Stomach smooth muscle (tissue), 2 donors: ENCODE measurements around the gene ANKRD24.

Experiments
- H3K27ac ChIP-seq: one replicate; pipeline ENCODE4 v1.7.0; 2013; ENCODE audit warnings: mild to moderate bottlenecking, low read length, inconsistent platforms
- H3K27me3 ChIP-seq, 2 donors: one replicate each; pipeline ENCODE4 v1.7.0; 2013; ENCODE audit warnings: low read length in 2 of 2; ENCODE audit not compliant: insufficient read depth in 2 of 2, control insufficient read depth in 1 of 2
- H3K36me3 ChIP-seq, 2 donors: one replicate each; pipeline ENCODE4 v1.7.0; 2013; ENCODE audit warnings: low read length in 2 of 2; ENCODE audit not compliant: control insufficient read depth in 2 of 2, insufficient read depth in 2 of 2
- H3K4me1 ChIP-seq: one replicate; pipeline ENCODE4 v1.7.0; 2013; ENCODE audit warnings: low read length; ENCODE audit not compliant: control insufficient read depth, insufficient read depth
- H3K4me3 ChIP-seq, 2 donors: one replicate each; pipeline ENCODE4 v1.7.0; 2013; ENCODE audit warnings: low read length in 2 of 2
- H3K9ac ChIP-seq, 2 donors: one replicate each; pipeline ENCODE4 v1.7.0; 2013; ENCODE audit warnings: low read length in 2 of 2, mild to moderate bottlenecking in 1 of 2
- H3K9me3 ChIP-seq, 2 donors: one replicate each; pipeline ENCODE4 v1.7.0; 2013; ENCODE audit warnings: low read length in 2 of 2; ENCODE audit not compliant: control insufficient read depth in 2 of 2
- donor health status: healthy.
- donor health status: Pancreatic carcinoma.

The ANKRD24 gene

DNA sequence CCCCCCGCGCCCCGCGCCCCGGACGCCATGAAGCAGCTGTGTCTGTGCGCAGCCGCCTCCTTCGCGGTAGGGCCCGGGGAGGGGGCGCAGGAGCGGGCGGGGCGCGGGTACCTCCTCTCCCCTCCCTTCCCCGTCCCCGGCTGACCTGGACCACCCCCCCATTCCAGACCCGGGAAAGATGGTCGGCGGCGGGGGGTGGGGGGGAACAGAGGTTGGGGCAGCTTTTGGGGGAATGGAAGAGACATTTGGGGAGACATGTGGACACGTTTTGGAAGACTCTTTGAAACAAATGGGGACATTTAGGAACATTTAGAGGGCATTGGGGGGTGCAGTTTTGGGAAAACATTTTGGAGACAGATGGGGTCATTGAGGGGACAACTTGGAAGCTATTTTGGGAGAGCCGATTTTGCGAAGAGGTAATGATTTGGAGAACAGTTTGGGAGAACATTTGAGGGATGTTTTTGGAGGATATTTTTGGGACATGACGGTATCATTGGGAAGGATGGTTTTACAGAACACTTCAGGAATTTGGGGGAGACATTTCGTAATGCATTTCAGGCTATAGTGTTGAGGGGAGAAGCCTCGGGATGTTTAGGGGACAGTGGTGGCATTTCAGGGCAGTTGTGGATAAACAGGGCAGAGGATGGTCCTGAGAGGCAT lies 16.1 kb downstream of the ANKRD24 start:
- Histone ChIP-seq H3K4me3 (no peak overlapping the region), H3K9me3 (no peaks in the 10 kb centered on the region), H3K27me3 (peaks cover 35 to 45% of the 10 kb centered on the region in 2 donors), H3K27ac (no peak overlapping the region), H3K4me1 (no peaks in the 10 kb centered on the region), H3K36me3 (no peaks in the 10 kb centered on the region), H3K9ac (no peak overlapping the region)

GRCh38 chr19:4199699-4200293 lies 17.3 kb downstream of the ANKRD24 start:
- H3K27me3 ChIP-seq = peaks cover 27 to 36% of the 10 kb centered on the region in 2 donors
- H3K27ac ChIP-seq = no peak overlapping the region
- no peak overlapping the region for H3K9ac ChIP-seq

GRCh38 chr19:4200940-4201542 lies 18.6 kb downstream of the ANKRD24 start:
- peaks cover 23 to 25% of the 10 kb centered on the region in 2 donors for H3K27me3 ChIP-seq
- H3K4me3 ChIP-seq = no peak overlapping the region
- H3K27ac ChIP-seq = no peak overlapping the region

More at GRCh38 chr19:4199699-4200293, 17.3 kb downstream of the ANKRD24 start:
- H3K4me3 ChIP-seq = no peak overlapping the region
- no peaks in the 10 kb centered on the region for H3K9me3 ChIP-seq
- H3K4me1 ChIP-seq = peaks cover 3% of the 10 kb centered on the region
- H3K36me3 ChIP-seq = no peaks in the 10 kb centered on the region

DNA sequence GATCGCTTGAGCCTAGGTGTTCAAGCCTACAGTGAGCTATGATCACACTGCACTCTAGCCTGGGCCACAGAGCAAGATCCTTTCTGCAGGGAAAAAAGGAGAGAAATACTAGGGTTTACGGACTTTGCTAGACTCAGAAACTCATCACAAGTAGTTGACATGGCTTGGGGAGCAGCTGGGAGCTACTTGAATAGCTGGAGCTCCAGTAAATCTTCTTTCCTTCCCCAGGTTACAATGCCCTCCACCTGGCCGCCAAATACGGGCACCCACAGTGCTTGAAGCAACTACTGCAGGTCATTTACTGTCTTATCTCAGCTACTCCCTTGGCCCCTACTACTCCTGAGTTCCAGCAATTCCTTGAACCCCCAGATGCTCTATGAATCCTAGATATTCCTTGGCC lies 19.3 kb downstream of the ANKRD24 start:
- Histone ChIP-seq H3K9me3 (no peaks in the 10 kb centered on the region), H3K27me3 (peaks cover 16 to 19% of the 10 kb centered on the region in 2 donors), H3K36me3 (no peaks in the 10 kb centered on the region), H3K27ac (no peak overlapping the region), H3K9ac (no peak overlapping the region), H3K4me1 (peaks cover 3% of the 10 kb centered on the region), H3K4me3 (no peak overlapping the region)

More at GRCh38 chr19:4200940-4201542, 18.6 kb downstream of the ANKRD24 start:
- Histone ChIP-seq H3K9ac (no peak overlapping the region), H3K4me1 (peaks cover 3% of the 10 kb centered on the region), H3K9me3 (no peaks in the 10 kb centered on the region), H3K36me3 (no peaks in the 10 kb centered on the region)

GRCh38 chr19:4206818-4207484 lies 24.5 kb downstream of the ANKRD24 start:
- H3K27me3 ChIP-seq = peaks cover 0 to 11% of the 10 kb centered on the region in 2 donors
- H3K27ac ChIP-seq = no peak overlapping the region
- peaks cover 3% of the 10 kb centered on the region for H3K4me1 ChIP-seq
- H3K9ac ChIP-seq = no peak overlapping the region
- no peaks in the 10 kb centered on the region for H3K9me3 ChIP-seq
- no peaks in the 10 kb centered on the region for H3K36me3 ChIP-seq
- H3K4me3 ChIP-seq = no peak overlapping the region

DNA sequence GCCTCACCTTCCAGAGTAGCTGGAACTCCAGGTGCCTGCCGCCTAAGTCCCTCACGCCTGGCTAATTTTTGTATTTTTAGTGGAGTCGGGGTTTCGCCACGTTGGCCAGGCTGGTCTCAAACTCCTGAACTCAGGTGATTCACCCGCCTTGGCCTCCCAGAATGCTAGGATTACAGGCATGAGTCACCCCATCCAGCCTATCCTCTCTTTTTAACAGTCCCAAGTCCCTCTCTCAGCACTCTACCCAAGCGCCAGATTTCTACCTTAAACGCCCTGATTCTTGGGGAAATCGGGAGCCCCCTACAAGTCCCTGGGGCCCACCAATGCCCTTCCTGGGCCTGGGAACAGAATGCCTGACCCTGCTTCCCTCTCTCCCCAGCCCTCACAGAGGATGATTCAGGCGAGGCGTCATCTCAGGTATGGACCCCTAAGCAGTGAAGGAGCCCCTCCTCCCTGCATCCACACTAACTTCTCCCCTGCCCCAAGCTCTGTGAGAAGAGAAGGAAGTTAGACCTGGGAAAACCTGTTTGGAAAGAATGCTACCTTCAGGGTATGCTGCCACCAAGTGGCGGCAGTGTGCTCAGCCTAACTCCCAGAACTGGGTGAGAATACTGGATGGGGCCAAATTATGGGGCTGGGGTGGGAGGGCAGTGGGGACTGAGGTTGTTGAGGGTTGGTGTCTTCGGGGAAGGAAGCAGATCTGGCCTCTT lies 26.1 kb downstream of the ANKRD24 start:
- no peak overlapping the region for H3K9ac ChIP-seq
- peaks cover 3% of the 10 kb centered on the region for H3K4me1 ChIP-seq
- peaks cover 0 to 11% of the 10 kb centered on the region in 2 donors for H3K27me3 ChIP-seq
- H3K36me3 ChIP-seq = no peaks in the 10 kb centered on the region
- no peaks in the 10 kb centered on the region for H3K9me3 ChIP-seq
- no peak overlapping the region for H3K27ac ChIP-seq
- no peak overlapping the region for H3K4me3 ChIP-seq

- Histone ChIP-seq H3K27me3 (peaks cover 0 to 11% of the 10 kb centered on the region in 2 donors), H3K27ac (no peak overlapping the region), H3K36me3 (no peaks in the 10 kb centered on the region), H3K4me3 (no peak overlapping the region), H3K4me1 (no peaks in the 10 kb centered on the region), H3K9ac (no peak overlapping the region), H3K9me3 (no peaks in the 10 kb centered on the region)
Measured at GRCh38 chr19:4210166-4210731, 27.8 kb downstream of the ANKRD24 start.

- no peaks in the 10 kb centered on the region for H3K36me3 ChIP-seq
- no peak overlapping the region for H3K27ac ChIP-seq
- no peaks in the 10 kb centered on the region for H3K9me3 ChIP-seq
Measured at GRCh38 chr19:4213116-4213515, 30.6 kb downstream of the ANKRD24 start.

DNA sequence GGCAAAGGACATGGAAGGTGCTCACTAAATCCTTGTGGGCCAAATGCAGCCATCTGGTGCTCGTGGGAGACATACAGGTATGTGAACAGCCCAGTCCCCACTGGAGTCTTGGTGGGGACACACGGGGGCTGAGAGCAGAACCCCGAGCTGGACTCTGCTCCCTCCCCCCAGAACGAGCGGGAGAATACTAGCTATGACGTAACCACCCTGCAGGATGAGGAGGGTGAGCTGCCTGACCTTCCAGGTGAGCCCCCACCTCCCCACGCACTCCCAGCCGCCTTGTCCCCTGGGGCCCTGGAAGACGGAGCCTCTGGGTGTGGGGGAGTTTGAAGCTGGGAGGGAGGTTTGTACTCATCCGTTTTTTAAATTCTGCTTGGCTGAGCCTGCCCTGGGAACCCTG lies 33.3 kb downstream of the ANKRD24 start:
- H3K4me3 ChIP-seq = no peak overlapping the region
- no peaks in the 10 kb centered on the region for H3K9me3 ChIP-seq
- no peaks in the 10 kb centered on the region for H3K4me1 ChIP-seq
- no peak overlapping the region for H3K9ac ChIP-seq
- no peaks in the 10 kb centered on the region for H3K36me3 ChIP-seq
- peaks cover 0 to 2% of the 10 kb centered on the region in 2 donors for H3K27me3 ChIP-seq
- H3K27ac ChIP-seq = no peak overlapping the region

More at GRCh38 chr19:4213116-4213515, 30.6 kb downstream of the ANKRD24 start:
- Histone ChIP-seq H3K4me1 (no peaks in the 10 kb centered on the region), H3K9ac (no peak overlapping the region), H3K27me3 (peaks cover 0 to 3% of the 10 kb centered on the region in 2 donors), H3K4me3 (no peak overlapping the region)

DNA sequence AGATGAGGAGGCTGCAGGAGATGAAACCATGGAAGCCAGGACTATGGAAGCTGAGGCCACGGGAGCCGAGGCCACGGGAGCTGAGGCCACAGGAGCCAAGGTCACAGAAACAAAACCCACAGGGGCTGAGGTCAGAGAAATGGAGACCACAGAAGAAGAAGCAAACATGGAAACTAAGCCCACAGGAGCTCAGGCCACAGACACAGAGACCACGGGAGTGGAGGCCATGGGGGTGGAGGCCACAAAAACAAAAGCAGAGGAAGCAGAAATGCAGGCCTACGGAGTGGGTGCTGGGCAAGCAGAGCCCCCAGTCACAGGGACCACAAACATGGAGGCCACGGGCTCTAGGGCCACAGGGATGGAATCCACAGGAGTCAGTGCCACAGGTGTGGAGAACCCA lies 34.4 kb downstream of the ANKRD24 start:
- Histone ChIP-seq H3K9ac (no peak overlapping the region), H3K4me3 (no peak overlapping the region), H3K27ac (no peak overlapping the region), H3K27me3 (peaks cover 0 to 2% of the 10 kb centered on the region in 2 donors), H3K4me1 (no peaks in the 10 kb centered on the region), H3K36me3 (no peaks in the 10 kb centered on the region), H3K9me3 (no peaks in the 10 kb centered on the region)
